GM19438 (cell line): Measurements from ENCODE around the gene NFAM1.

Experiments
- ATAC-seq: cut with Tn5 transposase; IDR thresholded peaks from one replicate; pipeline ENCODE4 v1.9.1; 2021; ENCODE audit warnings: low read depth; ENCODE audit not compliant: unreplicated experiment

NFAM1 gene

DNA sequence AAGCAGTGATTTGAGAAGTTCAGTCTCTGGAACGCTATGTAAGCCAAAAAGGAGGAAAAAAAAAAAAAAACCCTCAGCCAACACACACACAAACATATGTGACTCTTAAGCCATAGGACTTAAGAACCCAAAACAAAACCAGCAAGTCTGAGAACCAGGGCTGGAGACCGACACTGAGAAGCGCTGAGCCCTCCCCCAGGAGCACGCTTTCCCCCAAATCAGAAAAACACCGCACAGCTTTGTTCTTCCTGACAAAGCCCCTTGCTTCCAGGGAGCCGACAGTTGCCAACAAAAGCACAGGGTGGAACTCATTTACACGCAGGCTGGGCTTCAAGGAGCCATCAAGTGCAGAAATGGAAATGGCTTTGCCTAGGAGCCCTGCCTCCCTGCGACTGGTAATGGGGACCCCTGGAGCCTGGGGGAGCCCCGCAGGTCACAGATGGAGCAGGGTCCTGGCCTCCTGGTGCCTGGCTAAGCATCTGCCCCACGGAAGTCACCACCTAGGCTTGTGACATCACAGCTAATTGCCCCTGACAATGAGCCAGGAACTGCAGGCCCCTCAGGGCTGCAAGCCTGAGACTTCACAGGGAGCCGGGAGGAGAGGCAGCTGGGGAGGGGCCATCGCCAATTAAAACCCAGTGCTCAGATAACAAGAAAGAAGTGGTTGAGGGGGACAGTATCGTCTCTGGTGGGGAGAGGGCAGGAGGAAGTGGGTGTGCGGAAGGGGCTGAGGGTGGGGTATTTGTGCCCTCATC lies 66.9 kb downstream of the NFAM1 start:
- ATAC-seq: no peak

DNA sequence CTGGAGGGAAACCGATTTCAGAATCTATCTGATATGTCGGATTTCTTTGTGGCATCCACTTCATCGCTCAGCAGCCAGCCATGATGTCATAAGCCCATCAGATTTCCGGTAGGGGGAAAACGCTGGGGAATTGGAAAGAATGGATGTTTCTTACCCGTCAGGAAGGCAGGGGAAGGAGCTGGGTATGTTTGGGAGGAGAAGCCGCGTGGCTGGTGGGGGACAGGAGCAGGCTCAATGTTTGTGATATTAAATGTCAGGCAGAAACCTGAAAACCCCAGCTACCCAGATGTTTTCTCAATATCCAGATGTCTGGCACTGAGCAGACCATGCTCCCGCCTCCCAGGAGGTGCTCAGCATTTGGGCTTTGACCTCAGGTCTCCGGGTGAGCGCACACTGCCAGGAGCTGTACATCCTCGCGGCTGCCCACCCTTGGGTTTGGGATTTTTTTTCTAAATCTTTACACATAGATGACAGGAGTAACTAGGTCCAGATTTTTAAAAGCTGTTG lies 67.5 kb downstream of the NFAM1 start:
- ATAC-seq: no peak

DNA sequence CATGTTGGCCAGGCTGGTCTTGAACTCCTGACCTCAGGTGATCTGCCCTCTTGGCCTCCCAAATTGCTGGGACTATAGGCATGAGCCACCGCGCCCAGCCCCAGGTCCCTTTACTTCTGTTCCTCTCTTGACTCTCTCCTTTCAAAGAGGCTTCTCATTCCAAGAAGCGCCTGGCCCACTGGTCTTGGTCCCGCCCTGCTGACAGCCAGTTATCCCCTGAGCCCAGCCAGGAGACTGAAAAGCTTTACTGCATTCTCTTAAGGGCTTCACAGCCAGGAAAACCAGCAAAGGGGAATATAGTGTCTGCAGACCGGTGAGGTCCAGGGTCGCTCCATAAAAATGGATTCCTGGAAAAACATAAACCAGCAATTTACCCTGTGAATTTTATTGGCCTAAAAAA lies 68.3 kb downstream of the NFAM1 start:
- ATAC-seq: no peak

DNA sequence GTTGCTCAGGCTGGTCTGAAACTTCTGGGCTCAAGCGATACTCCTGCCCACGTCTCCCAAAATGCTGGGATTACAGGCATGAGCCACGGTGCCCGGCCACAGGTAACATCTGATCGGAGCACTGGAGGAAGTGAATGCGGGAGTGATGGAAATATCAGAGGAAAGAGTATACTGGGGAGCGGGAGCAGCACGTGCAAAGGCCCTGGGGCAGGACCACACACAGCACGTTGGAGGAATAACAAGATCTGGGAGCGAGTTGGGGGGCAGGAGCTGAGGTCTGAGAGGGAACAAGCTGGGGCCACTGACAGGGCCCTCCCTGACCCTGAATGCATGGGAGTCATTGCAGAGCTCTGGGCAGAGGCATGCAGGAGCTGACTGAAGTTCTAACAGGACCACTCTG lies 70.7 kb downstream of the NFAM1 start:
- no peak for ATAC-seq

DNA sequence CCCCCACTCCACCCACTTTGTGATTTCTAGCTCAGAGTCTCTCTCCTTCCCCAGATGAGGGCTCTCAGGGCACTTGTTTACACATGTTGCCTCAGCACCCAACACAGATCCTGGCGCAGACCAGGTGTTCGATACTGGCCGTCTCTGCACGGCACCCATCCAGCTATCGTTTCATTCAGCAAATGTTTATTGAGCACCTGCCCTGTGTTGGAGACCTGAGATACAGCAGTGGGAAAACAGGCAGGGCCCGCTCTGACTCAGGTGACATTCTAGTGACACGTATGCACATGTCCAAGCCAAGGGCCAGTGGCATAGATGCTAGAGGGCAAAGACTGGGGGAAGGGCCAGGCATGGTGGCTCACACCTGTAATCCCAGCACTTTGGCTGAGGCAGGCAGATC lies 71.9 kb downstream of the NFAM1 start:
- no peak for ATAC-seq

DNA sequence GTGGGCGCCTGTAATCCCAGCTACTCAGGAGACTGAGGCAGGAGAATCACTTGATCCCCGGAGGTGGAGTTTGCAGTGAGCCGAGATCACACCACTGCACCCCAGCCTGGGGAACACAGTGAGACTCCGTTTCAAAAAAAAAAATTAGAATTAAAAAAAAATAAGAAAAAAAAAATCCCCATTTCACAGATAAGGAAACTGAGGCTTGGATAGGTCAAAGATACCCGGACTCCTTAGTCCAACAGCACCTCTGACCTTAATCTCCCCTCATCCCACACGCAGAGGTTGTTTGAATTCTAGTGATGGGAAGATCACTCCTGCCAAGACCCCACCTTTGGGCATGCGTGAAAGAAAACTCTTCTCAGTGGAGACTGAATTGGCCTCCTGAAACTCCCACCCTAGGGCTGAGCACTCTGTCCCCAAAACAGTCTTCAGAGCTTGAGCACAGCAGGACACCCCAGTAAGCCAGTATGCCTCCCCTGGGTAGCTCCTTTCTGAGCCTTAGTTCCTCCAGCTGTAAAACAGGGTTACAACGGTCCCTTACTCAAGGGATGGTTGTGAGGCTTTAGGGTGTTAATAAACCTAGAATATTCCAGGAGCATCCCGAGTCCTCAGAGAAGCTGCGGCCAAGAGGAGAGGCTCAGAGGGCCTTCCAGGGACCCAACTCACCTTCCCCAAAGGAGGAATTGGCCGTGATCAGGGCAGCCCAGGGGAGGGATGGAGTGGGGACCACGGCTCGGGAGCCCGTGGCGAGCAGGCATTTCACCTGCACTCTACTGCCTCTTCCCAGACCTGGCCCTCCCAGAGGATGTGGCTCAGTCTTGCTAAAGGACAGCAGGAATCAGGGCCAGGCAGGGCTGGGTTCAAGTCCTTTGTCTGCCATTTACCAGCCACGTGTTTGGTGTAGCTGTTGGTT lies 73.3 kb downstream of the NFAM1 start:
- ATAC-seq: no peak

DNA sequence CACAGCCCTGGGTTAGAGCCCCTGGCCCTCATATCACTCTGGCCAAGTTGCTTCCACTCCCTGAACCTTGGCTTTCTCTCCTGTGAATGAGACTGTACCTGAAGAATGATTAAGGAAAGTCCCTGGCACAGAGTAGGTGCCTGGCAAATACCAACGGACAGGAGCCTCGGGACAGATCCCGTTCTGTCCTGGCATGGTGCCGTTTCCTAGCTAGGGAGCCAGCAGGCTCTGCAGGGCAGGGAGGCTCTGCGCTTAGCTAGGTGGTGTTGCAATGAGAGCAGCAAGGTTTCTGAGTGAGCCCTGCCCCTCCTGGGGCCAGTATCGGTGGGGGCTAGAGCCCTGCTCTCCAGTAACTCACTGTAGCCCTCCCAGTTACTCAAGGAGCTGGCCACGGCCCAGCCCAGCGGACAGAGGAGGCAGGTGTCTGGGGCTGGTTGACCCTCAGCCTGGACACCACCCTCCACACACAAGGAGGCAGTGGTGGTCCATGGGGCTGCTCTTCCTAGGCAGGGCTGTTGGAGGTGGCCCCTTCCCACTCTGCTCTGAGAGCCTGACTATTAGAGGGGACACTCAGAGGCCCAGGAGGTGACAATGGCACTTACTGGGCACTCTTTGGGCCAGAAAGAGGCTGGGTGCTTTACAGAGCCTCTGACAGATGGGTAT lies 74.4 kb downstream of the NFAM1 start:
- ATAC-seq: no peak

DNA sequence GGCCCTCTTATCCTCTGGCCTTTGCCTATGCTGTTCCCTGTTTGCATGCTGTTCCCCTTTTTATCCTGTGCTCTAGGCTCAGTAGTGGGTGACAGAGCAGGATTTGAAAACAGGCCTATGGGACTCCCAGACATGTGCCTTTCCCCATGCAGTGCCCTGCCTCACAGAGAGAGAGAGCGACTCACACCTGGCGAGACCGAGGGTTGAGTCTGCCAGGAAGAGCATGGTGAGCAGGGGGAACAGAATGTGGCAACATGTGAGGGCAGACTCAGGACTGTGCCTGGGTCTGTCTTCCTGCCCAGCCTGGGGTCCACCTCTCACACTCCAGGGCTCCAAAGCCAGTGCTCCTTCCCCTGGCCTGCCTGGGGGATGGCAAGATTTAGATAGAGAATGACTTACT lies 75.0 kb downstream of the NFAM1 start:
- ATAC-seq: no peak

DNA sequence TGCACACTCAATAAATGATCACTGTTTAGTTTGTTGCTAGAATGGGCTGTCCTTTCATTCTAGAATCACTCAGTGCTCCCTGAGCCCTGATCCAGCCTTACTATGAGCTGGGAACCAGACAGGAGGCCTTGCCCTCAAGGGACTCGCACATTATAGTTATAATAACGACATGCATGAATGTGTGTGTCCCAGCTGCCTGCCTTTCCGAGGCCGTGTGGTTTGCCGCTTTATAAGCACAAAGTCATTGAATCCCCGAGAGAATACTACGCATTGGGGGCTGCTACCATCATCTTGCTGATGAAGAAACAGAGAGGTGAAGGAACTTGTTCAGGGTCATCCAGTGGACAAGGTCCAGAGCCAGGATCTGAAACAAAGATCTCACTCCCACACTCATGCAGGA lies 75.7 kb downstream of the NFAM1 start:
- no peak for ATAC-seq

DNA sequence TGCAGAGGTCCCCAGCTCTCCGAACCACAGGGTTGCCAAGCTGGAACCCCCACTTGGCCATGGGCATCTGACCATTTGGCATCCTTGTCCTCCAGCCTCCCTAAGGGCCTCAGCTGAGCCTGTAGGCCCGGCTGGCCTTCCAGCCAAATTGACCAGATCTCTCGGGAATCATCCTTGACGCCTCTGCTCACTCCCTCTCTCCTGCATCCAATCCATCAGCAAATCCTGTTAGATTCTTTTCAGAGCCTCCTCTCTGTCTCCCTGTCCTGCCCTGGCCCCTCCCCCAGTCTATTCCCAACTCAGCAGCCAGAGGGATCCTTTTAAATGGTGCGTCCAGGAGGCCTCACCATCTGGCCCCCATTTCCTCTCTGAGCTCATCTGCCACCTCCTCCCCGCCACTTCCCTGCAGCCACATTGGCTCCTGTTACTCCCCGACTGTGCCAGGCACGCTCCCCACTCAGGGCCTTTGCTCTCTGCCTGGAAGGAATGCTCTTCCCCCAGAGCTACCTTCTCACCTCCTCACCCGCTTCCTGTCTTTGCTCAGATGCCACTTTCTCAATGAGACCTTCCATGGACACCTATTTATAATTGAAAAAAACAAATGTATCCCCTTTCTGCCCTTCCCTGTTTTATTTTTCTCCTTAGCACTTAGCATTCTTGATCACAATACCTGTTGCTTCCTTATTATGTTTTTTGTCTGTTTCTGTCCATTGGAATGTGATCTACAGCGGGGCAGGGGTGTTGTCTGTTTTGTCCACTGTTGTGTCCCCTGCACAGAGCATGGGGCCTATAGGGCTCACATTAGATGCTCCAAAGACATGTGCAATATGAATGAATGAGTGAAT lies 78.1 kb downstream of the NFAM1 start:
- ATAC-seq: no peak

DNA sequence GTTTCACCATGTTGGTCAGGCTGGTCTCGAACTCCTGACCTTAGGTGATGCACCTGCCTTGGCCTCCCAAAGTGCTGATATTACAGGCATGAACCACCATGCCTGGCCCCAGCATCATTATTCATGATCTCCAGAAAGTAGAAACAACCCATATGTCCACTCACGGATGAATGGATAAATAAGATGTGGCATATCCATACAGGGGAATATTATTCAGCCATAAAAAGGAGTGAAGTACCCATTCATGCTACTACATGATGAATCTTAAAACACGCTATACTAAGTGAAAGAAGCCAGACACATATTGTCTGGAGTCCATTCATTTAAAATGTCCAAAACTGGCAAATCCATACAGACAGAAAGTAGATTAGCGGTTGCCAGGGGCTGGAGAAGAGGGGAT lies 81.8 kb downstream of the NFAM1 start:
- no peak for ATAC-seq

DNA sequence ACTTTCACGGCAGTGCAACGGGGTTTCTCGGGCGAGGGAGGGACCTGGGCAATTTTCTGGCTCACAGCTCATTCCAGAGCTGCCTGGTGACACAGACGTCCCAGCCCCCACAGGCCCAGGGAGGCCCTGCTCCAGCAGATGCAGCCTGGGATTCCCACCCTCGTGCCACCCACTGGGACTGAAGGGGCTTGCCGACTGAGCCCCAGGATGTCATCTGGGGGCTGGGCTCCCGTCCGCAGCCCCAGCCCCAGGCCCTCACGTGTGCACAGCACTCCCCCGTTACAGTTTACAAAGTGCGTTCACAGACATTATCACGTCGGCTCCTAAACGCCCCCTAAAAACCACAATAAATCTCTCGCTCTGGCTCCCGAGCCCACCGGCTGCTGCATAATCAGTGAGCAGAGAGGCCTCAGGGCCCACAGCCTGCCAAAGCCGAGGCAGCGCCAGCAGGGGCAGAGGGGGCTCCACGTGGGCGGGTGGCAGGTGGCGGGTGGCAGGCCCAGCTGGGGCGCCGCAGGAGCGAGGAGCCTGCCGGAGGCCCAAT lies 84.8 kb downstream of the NFAM1 start:
- ATAC-seq: no peak

DNA sequence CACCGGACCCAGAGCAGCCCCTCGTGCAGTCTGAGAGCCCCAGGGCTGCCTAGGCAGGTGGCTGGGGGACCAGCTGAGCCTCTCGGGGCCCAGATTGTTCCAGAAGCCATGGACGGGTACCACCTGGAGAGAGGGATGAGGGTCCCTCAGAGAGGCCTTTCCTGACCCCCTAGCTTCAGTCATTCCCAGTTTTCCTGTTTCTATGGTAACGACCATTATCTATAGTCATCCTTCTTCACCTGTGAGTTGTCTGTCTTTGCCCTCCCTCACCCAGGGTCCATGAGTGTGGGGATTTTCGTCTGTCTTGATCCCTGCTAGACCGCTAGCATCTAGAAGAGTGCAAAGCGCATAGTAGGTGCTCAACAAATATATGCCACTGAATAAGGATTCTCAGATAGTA lies 85.5 kb downstream of the NFAM1 start:
- no peak for ATAC-seq

DNA sequence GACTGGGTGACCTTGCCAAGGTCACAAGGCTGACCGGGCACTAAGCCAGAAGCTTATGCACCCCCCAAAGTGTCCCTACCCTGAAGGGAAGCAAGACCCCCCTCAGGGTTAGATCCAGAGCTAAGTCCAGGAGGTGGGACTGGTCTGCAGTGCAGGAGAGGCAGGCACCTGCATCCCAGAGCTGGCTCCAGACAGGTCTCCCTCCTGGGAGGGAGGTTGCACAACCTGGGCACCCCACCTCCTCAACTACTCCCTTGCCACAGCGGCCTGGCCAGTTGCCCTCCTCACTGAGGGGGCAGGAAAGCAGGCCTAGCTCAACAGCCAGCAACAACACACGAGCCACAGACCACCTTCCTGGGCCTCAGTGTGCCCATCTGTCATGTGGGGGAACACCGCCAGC lies 86.7 kb downstream of the NFAM1 start:
- no peak for ATAC-seq

DNA sequence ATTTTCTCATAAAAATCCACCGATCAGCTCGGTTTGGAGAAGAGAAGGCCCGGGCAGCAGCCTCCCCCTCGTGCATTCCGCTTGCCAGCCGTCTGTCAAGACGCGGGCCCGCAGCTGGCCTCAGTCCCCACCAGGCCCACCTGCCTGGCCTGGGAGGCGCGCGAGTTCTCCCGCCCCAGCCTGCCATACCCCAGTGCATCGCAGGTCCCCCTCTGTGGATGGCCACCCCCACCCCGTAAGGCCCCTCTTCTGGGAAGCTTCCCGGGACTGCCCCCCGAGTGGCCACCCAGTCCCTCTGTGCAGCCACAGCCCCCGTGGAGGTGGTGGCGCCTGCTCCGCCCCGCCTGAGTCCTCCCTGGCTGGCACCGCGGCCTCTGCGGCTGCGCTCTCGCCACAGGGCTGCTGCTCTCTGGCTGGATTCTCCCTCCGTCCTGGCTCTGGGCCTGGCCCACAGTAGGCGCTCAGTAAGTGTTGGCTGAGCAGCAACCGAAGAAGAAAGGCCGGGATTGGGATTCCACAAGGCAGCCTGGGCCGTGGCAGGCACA lies 87.8 kb downstream of the NFAM1 start:
- no peak for ATAC-seq

DNA sequence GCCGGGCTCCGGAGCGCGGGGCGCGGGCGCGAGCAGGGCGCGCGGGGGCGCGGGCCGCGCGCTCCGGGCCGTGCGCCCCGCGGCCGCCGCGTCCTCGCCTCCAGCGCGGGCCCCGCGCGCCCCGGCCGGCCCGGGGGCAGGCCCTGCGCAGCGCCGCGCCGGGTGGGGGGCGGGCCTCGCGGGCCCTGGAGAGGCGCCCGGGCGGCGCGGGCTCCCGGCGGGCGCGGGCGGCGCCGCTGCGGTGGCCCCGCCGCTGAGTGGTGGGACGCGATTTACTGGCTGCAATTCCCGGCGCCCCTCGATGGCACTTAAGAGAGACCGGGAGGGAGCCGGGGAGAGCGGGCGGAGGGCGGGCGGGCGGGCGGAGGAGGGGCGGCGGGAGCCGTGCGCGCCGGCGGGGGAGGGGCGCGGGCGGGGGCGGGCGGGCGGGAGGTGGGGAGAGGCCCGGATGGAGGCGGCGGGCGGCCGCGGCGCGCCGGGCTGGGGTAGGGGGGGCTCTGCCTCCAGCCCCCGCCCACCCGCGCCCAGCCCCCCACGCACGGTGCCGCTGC lies 88.6 kb downstream of the NFAM1 start:
- ATAC-seq: no peak

DNA sequence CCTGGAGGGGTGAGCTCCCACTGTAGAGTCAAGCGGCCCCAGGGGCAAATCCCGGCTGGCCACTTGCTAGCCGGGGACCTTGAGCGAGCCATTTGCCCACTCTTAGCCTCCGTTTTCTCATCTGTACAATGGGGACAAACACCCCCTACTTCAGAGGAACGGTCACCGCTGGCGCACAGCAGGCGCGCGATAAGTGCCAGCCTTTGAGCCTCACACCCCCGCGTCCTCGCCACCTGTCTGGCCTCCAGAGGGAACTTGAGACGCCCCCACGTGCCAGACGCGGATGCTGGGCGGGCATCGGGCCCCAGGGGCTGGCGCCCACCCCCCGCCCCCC lies 89.1 kb downstream of the NFAM1 start:
- ATAC-seq: no peak

DNA sequence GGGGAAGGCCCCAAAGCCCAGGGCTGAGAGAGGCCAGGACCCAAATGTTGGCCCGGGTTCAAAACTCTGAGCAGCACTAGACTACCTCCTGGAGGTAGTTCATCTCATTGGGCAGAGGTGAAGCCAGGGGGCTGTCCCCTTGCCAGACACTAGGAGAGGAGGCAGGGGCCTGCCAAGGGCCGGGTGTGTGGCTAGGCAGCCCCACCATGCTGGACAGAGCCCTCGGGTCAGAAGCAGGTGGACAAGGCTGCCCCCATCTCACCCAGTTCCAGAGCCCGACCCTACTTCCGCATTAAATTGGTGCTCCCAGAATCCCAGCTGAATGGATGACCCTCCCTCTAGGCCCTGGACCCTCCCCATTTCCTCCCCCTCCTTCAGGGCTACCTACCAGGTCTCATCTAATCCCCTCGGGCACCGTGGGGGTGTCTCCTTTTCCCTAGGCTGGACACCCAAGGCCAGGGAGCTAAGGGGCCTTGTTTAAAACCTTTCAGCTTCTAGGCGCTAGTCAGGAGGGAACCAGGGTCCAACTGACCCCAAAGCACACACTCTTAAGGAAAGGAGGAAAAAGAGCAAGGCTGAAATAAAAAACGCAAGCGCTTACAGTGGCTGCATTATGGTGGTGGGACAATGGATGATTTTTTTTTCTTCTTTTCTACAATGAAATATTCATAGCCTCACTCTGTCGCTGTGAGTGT lies 89.6 kb downstream of the NFAM1 start:
- ATAC-seq: no peak

DNA sequence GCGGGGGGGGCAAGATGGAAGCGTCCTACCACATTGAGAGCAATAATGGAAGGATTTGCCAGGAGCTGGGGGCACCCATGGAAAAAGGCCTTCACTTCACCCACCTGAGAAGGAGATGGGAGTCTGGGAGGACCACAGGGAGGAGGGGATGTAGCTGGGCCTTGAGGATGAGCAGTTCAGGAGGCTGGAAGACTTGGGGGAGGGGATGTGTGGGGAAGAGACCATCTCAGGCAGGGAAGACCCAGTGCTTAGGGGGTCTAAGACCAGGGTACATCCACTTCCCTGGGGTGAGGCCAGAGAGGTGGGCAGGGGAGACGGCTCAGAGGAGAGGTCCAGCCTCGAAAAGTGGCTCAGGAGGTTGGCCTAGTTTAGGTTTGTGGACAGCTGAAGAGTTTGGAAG lies 90.4 kb downstream of the NFAM1 start:
- no peak for ATAC-seq
